ENCODE measurements around the gene MACROH2A1.

DNA sequence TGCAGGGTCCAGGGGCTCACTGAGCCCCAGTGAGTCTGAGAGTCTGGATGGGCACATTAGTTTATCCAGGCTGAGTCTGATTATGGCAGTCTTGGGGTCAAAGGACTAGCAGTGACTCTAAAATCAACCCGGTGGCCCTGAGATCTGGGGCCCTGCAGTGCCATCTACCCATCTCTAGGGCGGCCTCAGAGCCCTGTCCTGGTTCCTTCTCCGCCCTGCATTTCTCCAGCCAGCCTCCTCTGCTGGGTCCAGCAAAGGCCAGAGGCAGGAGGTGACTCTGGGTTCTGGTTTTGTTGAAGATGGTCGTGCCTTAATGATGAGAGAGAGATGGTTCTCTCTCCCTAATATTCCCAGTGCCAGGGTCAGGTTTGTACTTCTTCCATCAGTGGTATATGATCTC lies 33.1 kb upstream of the MACROH2A1 start:
- TF ChIP-seq, protein P1, sequence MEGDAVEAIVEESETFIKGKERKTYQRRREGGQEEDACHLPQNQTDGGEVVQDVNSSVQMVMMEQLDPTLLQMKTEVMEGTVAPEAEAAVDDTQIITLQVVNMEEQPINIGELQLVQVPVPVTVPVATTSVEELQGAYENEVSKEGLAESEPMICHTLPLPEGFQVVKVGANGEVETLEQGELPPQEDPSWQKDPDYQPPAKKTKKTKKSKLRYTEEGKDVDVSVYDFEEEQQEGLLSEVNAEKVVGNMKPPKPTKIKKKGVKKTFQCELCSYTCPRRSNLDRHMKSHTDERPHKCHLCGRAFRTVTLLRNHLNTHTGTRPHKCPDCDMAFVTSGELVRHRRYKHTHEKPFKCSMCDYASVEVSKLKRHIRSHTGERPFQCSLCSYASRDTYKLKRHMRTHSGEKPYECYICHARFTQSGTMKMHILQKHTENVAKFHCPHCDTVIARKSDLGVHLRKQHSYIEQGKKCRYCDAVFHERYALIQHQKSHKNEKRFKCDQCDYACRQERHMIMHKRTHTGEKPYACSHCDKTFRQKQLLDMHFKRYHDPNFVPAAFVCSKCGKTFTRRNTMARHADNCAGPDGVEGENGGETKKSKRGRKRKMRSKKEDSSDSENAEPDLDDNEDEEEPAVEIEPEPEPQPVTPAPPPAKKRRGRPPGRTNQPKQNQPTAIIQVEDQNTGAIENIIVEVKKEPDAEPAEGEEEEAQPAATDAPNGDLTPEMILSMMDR (IDR thresholded peaks at IDR 0.05): no peak
- TF ChIP-seq POLR2A (IDR thresholded peaks at IDR 0.05): no peak
